HepG2 (cell line): ENCODE measurements around the gene RAC3. TPM values are rescaled to one million over a fixed set of nuclear protein-coding genes. Genes with fewer than 3 reads are reported as not detected.

Source experiments
- ERF ChIP-seq: IDR thresholded peaks from 2 replicates; pipeline ENCODE4 v1.6.1; 2018; ENCODE audit warnings: missing biosample characterization, missing genetic modification reagents
- GABPB1 ChIP-seq: IDR thresholded peaks from 2 replicates; pipeline ENCODE4 v1.6.1; 2016; ENCODE audit warnings: mild to moderate bottlenecking, missing genetic modification reagents, moderate library complexity, missing compliant biosample characterization
- HDAC1 ChIP-seq: sonication (generic); formaldehyde crosslinking; IDR thresholded peaks from 2 replicates; pipeline ENCODE4 v1.5.1; 2020; ENCODE audit warnings: mild to moderate bottlenecking, missing genetic modification reagents
- IRF2 ChIP-seq: IDR thresholded peaks from 2 replicates; pipeline ENCODE4 v1.6.1; 2018; ENCODE audit warnings: missing genetic modification reagents, missing compliant biosample characterization
- MAFG ChIP-seq: sonication (generic); formaldehyde crosslinking; IDR thresholded peaks from 2 replicates; pipeline ENCODE4 v1.5.1; 2020; ENCODE audit warnings: mild to moderate bottlenecking, missing genetic modification reagents
- RBM39 ChIP-seq: fragments of 200-400 bp; formaldehyde crosslinking; IDR thresholded peaks from one replicate; pipeline ENCODE4 v1.6.1; 2018; ENCODE audit warnings: antibody characterized with exemption, mild to moderate bottlenecking, low read depth, low read length; ENCODE audit not compliant: poor library complexity, severe bottlenecking
- TRIM24 ChIP-seq: sonication (generic); formaldehyde crosslinking; IDR thresholded peaks from 2 replicates; pipeline ENCODE4 v1.8.0; 2022; ENCODE audit warnings: mild to moderate bottlenecking, missing genetic modification reagents
- ZFP36L2 ChIP-seq: sonication (generic); formaldehyde crosslinking; IDR thresholded peaks from 2 replicates; pipeline ENCODE4 v1.4.0; 2020; ENCODE audit warnings: missing genetic modification reagents
- ZNF256 ChIP-seq: sonication (generic); formaldehyde crosslinking; conservative IDR thresholded peaks from 2 replicates; pipeline ENCODE4 v1.4.0; 2020; ENCODE audit warnings: missing genetic modification reagents
- ZNF430 ChIP-seq: sonication (generic); formaldehyde crosslinking; IDR thresholded peaks from 2 replicates; pipeline ENCODE4 v1.9.0; 2021; ENCODE audit warnings: mild to moderate bottlenecking, missing genetic modification reagents
- polyA plus RNA-seq, 8 experiments: library from polyadenylated mRNA; depleted of rRNA in 3 of 8; stranded (reverse) in 7 of 8; unstranded in 1 of 8; fragments of >200 nt; fragmentation: Illumina TruSeq in 4 of 8; extraction: Trizol in 4 of 8; gene quantifications; 2 replicates each; pipeline versions ENCODE4 v1.2.1 to v1.2.3, GENCODE V29; 2011 to 2016; ENCODE audit warnings: low read depth in 4 of 8, missing spikeins in 1 of 8, mixed read lengths in 1 of 8; ENCODE audit not compliant: insufficient read depth in 1 of 8
- total RNA-seq, 5 experiments: library from RNA; depleted of rRNA; stranded (reverse); fragments of >200 nt; fragmentation: Illumina TruSeq; extraction: Trizol; gene quantifications; 2 replicates each; pipeline ENCODE4 v1.2.3, GENCODE V29; 2016; ENCODE audit warnings: low read depth in 1 of 5
- TF ChIP-seq, protein P1 (sequence below): sonication (generic); formaldehyde crosslinking; IDR thresholded peaks from 2 replicates; pipeline ENCODE4 v1.8.1; 2022; ENCODE audit warnings: low read depth, mild to moderate bottlenecking, missing genetic modification reagents
- TF ChIP-seq, protein P2 (sequence below): sonication (generic); formaldehyde crosslinking; IDR thresholded peaks from 2 replicates; pipeline ENCODE4 v1.5.0; 2020; ENCODE audit warnings: missing genetic modification reagents, mild to moderate bottlenecking, borderline replicate concordance
- TF ChIP-seq, protein P3 (sequence below), 2 experiments: sonication (generic) in 1 of 2; formaldehyde crosslinking in 1 of 2; IDR thresholded peaks; 2 replicates each; pipeline versions ENCODE4 v1.4.0 to v1.6.1; 2018 to 2020; ENCODE audit warnings: missing genetic modification reagents in 2 of 2, borderline replicate concordance in 1 of 2, low read depth in 1 of 2, mild to moderate bottlenecking in 1 of 2, missing biosample characterization in 1 of 2
- TF ChIP-seq, protein P4 (sequence below): sonication (generic); formaldehyde crosslinking; IDR thresholded peaks from 2 replicates; pipeline ENCODE4 v1.4.0; 2020; ENCODE audit warnings: mild to moderate bottlenecking, missing genetic modification reagents
- TF ChIP-seq, protein P5 (sequence below): sonication (generic); formaldehyde crosslinking; IDR thresholded peaks from 2 replicates; pipeline ENCODE4 v1.4.0; 2020; ENCODE audit warnings: mild to moderate bottlenecking, missing genetic modification reagents
- TF ChIP-seq, protein P6 (sequence below): sonication (generic); formaldehyde crosslinking; IDR thresholded peaks from 2 replicates; pipeline ENCODE4 v1.8.0; 2022; ENCODE audit warnings: missing genetic modification reagents, mild to moderate bottlenecking, moderate library complexity, borderline replicate concordance

RAC3 gene
- total and polyA plus RNA-seq, 2 of the 13 experiments (the other 11 are each of a cell fraction or from before 2014, with no cell fraction given) = 10.5 to 21.3 TPM

DNA sequence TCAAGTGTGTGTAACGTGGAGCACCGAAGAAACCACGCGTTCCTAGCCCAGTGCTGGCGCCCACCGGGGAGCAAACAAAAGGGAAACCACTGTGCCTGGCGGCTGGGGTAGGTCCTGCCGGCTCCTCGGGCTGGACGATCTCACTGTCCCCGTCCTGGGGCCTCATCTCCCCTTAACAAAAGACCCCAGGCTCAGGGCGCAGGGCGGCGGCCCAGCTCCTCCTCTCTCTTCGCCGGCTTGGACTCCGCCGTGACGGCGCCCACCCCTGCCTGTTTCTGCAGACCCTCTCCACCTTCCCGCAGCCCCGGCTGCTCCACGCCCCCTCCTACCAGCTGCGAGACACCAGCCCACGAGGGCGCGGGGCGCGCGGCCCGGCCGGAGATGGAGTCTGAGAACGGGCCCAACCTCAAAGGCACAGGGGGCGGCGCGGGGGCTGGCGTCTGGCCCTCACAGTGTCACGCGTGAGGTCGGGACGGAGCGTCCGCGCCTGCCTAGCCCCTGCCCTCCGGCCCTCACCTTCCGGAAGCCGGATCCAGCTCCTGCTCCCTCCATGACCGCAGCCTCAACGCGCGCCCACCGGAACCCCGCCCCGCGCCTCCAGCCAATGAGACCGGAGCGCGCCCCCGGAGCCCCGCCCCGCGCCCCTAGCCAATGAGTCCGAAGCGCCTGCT is 9.0 kb upstream of the RAC3 start, which contains the start of gene CENPX (continued):
- TF ChIP-seq, protein P1, sequence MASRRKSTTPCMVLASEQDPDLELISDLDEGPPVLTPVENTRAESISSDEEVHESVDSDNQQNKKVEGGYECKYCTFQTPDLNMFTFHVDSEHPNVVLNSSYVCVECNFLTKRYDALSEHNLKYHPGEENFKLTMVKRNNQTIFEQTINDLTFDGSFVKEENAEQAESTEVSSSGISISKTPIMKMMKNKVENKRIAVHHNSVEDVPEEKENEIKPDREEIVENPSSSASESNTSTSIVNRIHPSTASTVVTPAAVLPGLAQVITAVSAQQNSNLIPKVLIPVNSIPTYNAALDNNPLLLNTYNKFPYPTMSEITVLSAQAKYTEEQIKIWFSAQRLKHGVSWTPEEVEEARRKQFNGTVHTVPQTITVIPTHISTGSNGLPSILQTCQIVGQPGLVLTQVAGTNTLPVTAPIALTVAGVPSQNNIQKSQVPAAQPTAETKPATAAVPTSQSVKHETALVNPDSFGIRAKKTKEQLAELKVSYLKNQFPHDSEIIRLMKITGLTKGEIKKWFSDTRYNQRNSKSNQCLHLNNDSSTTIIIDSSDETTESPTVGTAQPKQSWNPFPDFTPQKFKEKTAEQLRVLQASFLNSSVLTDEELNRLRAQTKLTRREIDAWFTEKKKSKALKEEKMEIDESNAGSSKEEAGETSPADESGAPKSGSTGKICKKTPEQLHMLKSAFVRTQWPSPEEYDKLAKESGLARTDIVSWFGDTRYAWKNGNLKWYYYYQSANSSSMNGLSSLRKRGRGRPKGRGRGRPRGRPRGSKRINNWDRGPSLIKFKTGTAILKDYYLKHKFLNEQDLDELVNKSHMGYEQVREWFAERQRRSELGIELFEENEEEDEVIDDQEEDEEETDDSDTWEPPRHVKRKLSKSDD = no peak
- TF ChIP-seq GABPB1 (CRISPR knock-in tag) (peak; percentile 94), ZFP36L2 (CRISPR knock-in tag) (0 out of 2 replicates have a peak, but pooled peaks have one; percentile 70), ZNF430 (CRISPR knock-in tag) (peak; percentile 38; the same call in 1 of the 2 replicates), MAFG (CRISPR knock-in tag) (no peak), IRF2 (CRISPR knock-in tag) (peak; percentile 6), ZNF256 (CRISPR knock-in tag) (no peak; the same call in 1 of the 2 replicates), ERF (CRISPR knock-in tag) (no peak), HDAC1 (CRISPR knock-in tag) (peak; percentile 77), RBM39 (peak; percentile 71), TRIM24 (CRISPR knock-in tag) (no peak)
- TF ChIP-seq, protein P2, sequence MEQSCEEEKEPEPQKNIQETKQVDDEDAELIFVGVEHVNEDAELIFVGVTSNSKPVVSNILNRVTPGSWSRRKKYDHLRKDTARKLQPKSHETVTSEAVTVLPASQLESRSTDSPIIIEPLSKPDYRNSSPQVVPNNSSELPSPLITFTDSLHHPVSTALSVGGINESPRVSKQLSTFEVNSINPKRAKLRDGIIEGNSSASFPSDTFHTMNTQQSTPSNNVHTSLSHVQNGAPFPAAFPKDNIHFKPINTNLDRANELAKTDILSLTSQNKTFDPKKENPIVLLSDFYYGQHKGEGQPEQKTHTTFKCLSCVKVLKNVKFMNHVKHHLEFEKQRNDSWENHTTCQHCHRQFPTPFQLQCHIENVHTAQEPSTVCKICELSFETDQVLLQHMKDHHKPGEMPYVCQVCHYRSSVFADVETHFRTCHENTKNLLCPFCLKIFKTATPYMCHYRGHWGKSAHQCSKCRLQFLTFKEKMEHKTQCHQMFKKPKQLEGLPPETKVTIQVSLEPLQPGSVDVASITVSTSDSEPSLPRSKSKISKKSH (CRISPR knock-in tag) = 0 out of 2 replicates have a peak, but pooled peaks have one; percentile 60
- TF ChIP-seq, protein P3, sequence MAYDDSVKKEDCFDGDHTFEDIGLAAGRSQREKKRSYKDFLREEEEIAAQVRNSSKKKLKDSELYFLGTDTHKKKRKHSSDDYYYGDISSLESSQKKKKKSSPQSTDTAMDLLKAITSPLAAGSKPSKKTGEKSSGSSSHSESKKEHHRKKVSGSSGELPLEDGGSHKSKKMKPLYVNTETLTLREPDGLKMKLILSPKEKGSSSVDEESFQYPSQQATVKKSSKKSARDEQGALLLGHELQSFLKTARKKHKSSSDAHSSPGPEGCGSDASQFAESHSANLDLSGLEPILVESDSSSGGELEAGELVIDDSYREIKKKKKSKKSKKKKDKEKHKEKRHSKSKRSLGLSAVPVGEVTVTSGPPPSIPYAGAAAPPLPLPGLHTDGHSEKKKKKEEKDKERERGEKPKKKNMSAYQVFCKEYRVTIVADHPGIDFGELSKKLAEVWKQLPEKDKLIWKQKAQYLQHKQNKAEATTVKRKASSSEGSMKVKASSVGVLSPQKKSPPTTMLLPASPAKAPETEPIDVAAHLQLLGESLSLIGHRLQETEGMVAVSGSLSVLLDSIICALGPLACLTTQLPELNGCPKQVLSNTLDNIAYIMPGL (CRISPR knock-in tag; IDR thresholded peaks at IDR 0.05; ENCODE audit: borderline replicate concordance in 1 of 2, low read depth in 1 of 2) = peak in 1 of 2 experiments; percentile 86; a peak in 2 of 4 replicates
- TF ChIP-seq, protein P4, sequence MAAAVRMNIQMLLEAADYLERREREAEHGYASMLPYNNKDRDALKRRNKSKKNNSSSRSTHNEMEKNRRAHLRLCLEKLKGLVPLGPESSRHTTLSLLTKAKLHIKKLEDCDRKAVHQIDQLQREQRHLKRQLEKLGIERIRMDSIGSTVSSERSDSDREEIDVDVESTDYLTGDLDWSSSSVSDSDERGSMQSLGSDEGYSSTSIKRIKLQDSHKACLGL (CRISPR knock-in tag) = peak; percentile 83
- TF ChIP-seq, protein P5, sequence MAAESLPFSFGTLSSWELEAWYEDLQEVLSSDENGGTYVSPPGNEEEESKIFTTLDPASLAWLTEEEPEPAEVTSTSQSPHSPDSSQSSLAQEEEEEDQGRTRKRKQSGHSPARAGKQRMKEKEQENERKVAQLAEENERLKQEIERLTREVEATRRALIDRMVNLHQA (CRISPR knock-in tag) = no peak
- TF ChIP-seq, protein P6, sequence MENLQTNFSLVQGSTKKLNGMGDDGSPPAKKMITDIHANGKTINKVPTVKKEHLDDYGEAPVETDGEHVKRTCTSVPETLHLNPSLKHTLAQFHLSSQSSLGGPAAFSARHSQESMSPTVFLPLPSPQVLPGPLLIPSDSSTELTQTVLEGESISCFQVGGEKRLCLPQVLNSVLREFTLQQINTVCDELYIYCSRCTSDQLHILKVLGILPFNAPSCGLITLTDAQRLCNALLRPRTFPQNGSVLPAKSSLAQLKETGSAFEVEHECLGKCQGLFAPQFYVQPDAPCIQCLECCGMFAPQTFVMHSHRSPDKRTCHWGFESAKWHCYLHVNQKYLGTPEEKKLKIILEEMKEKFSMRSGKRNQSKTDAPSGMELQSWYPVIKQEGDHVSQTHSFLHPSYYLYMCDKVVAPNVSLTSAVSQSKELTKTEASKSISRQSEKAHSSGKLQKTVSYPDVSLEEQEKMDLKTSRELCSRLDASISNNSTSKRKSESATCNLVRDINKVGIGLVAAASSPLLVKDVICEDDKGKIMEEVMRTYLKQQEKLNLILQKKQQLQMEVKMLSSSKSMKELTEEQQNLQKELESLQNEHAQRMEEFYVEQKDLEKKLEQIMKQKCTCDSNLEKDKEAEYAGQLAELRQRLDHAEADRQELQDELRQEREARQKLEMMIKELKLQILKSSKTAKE (CRISPR knock-in tag) = no peak
